Activated CD4-positive, alpha-beta memory T cell treated with anti-CD3 and anti-CD28 coated beads, Interleukin-2, amount 10 ng/mL, durations not matched to agents 7 days and 5 days (primary cell): ENCODE measurements around the gene SAMHD1. TPM values are rescaled to one million over a fixed set of nuclear protein-coding genes. Genes with fewer than 3 reads are reported as not detected.

Source experiments
- CTCF ChIA-PET: fragments of 350-600 bp; sonication (Branson Sonifier 250); formaldehyde crosslinking; loops from one replicate; lab custom pipeline; 2021; ENCODE audit warnings: antibody characterized with exemption, inconsistent platforms; lab: Charles Lee
- POLR2A ChIA-PET: fragments of 350-600 bp; sonication (Branson Sonifier 250); formaldehyde crosslinking; loops from one replicate; lab custom pipeline; 2021; ENCODE audit warnings: antibody characterized with exemption; lab: Charles Lee
- DNase-seq: peaks from one replicate; pipeline ENCODE4 v3.0.0-alpha.2; 2020
- H3K27ac Mint-ChIP-seq: one replicate; pipeline ENCODE4 v1.8.0; 2021; ENCODE audit warnings: mild to moderate bottlenecking, mixed read lengths
- H3K27me3 Mint-ChIP-seq: one replicate; pipeline ENCODE4 v1.8.0; 2021; ENCODE audit warnings: mixed read lengths
- H3K36me3 Mint-ChIP-seq: one replicate; pipeline ENCODE4 v1.8.0; 2021; ENCODE audit warnings: low read depth, mixed read lengths
- H3K4me1 Mint-ChIP-seq: one replicate; pipeline ENCODE4 v1.8.0; 2021; ENCODE audit warnings: mixed read lengths
- H3K4me3 Mint-ChIP-seq: one replicate; pipeline ENCODE4 v1.8.0; 2021; ENCODE audit warnings: mild to moderate bottlenecking, mixed read lengths
- H3K9me3 Mint-ChIP-seq: one replicate; pipeline ENCODE4 v1.8.0; 2021; ENCODE audit warnings: mixed read lengths
- total RNA-seq, 2 experiments: library from RNA; stranded (reverse); gene quantifications; one replicate each; pipeline ENCODE4 v1.2.3, GENCODE V29; 2021

SAMHD1 gene
- total RNA-seq, 2 experiments from 2014 or later, result 272 TPM

- peaks cover 87% of the 10 kb centered on the region for H3K36me3 Mint-ChIP-seq
- H3K9me3 Mint-ChIP-seq, result no peaks in the 10 kb centered on the region
- no peaks in the 10 kb centered on the region for H3K27me3 Mint-ChIP-seq
- CTCF ChIA-PET, result interaction anchor here (0.8 kb wide), 1 partner anchor 8 kb away, joined by 3 read pairs; no protein-coding TSS in a partner anchor
- POLR2A ChIA-PET, result interaction anchor here (0.9 kb wide), 1 partner anchor 42 kb away, joined by 3 read pairs; no protein-coding TSS in a partner anchor
- H3K4me1 Mint-ChIP-seq, result peaks cover 10% of the 10 kb centered on the region
- DNase-seq, result no peak
- H3K27ac Mint-ChIP-seq, result peak overlapping the region; percentile 60
- H3K4me3 Mint-ChIP-seq, result no peak overlapping the region
Observed at GRCh38 chr20:36895036-36895435, 56.5 kb downstream of the SAMHD1 start.

GRCh38 chr20:36893801-36894200 lies 57.7 kb downstream of the SAMHD1 start:
- H3K27ac Mint-ChIP-seq, result no peak overlapping the region

GRCh38 chr20:36891211-36891610 lies 60.3 kb downstream of the SAMHD1 start:
- CTCF ChIA-PET, result no interaction called here
- peaks cover 73% of the 10 kb centered on the region for H3K36me3 Mint-ChIP-seq
- no peak overlapping the region for H3K27ac Mint-ChIP-seq
- peaks cover 14% of the 10 kb centered on the region for H3K4me1 Mint-ChIP-seq
- no peak for DNase-seq
- no peaks in the 10 kb centered on the region for H3K27me3 Mint-ChIP-seq
- H3K9me3 Mint-ChIP-seq, result no peaks in the 10 kb centered on the region
- POLR2A ChIA-PET, result no interaction called here
- no peak overlapping the region for H3K4me3 Mint-ChIP-seq

More at GRCh38 chr20:36893801-36894200, 57.7 kb downstream of the SAMHD1 start:
- ChIA-PET CTCF (interaction anchor here (1.3 kb wide), 1 partner anchor 25 kb away, joined by 4 read pairs; no protein-coding TSS in a partner anchor), POLR2A (interaction anchor here (1.5 kb wide), 1 partner anchor 15 kb away, joined by 5 read pairs; no protein-coding TSS in a partner anchor)
- Mint-ChIP-seq H3K9me3 (no peaks in the 10 kb centered on the region), H3K4me3 (no peak overlapping the region), H3K27me3 (no peaks in the 10 kb centered on the region), H3K36me3 (peaks cover 85% of the 10 kb centered on the region), H3K4me1 (peaks cover 9% of the 10 kb centered on the region)
- no peak for DNase-seq

- Mint-ChIP-seq H3K27me3 (no peaks in the 10 kb centered on the region), H3K27ac (no peak overlapping the region), H3K4me1 (peaks cover 14% of the 10 kb centered on the region), H3K4me3 (no peak overlapping the region), H3K9me3 (no peaks in the 10 kb centered on the region), H3K36me3 (peaks cover 67% of the 10 kb centered on the region)
- POLR2A ChIA-PET, result no interaction called here
- CTCF ChIA-PET, result interaction anchor here (0.6 kb wide), 2 partner anchors 111 to 278 kb away, joined by 3 read pairs; no protein-coding TSS in a partner anchor
- DNase-seq, result no peak
Observed at GRCh38 chr20:36890586-36890985, 60.9 kb downstream of the SAMHD1 start.

GRCh38 chr20:36888880-36889516 lies 62.5 kb downstream of the SAMHD1 start:
- Mint-ChIP-seq H3K9me3 (no peaks in the 10 kb centered on the region), H3K27me3 (no peaks in the 10 kb centered on the region), H3K36me3 (peaks cover 57% of the 10 kb centered on the region), H3K4me1 (peaks cover 11% of the 10 kb centered on the region), H3K27ac (no peak overlapping the region), H3K4me3 (no peak overlapping the region)
- ChIA-PET POLR2A (interaction anchor here (0.6 to 1.2 kb wide), 4 partner anchors 8 to 31 kb away, joined by 3 read pairs; no protein-coding TSS in a partner anchor), CTCF (interaction anchor here (0.7 to 1.3 kb wide), 4 partner anchors 13 to 222 kb away, joined by 3 to 4 read pairs (median 3); a partner anchor contains a TSS)
- DNase-seq, result no peak

GRCh38 chr20:36887752-36888090 lies 63.8 kb downstream of the SAMHD1 start:
- Mint-ChIP-seq H3K27me3 (no peaks in the 10 kb centered on the region), H3K9me3 (no peaks in the 10 kb centered on the region), H3K4me1 (peaks cover 11% of the 10 kb centered on the region), H3K36me3 (peaks cover 44% of the 10 kb centered on the region), H3K27ac (no peak overlapping the region), H3K4me3 (no peak overlapping the region)
- ChIA-PET CTCF (interaction anchor here (0.6 to 2.1 kb wide), 2 partner anchors 114 to 1504 kb away, joined by 3 to 4 read pairs; partner anchors contain the start of gene DSN1), POLR2A (interaction anchor here (0.8 to 1.2 kb wide), 2 partner anchors 9 to 114 kb away, joined by 3 read pairs; partner anchors contain the start of gene DSN1)
- DNase-seq, result no peak

GRCh38 chr20:36886859-36887751 lies 64.4 kb downstream of the SAMHD1 start:
- POLR2A ChIA-PET, result interaction anchor here (0.8 kb wide), 1 partner anchor 114 kb away, joined by 3 read pairs; the partner anchor contains the start of gene DSN1
- H3K36me3 Mint-ChIP-seq, result peaks cover 38% of the 10 kb centered on the region
- H3K27ac Mint-ChIP-seq, result no peak overlapping the region

GRCh38 chr20:36885356-36885755 lies 66.2 kb downstream of the SAMHD1 start:
- no peak overlapping the region for H3K27ac Mint-ChIP-seq
- no peaks in the 10 kb centered on the region for H3K9me3 Mint-ChIP-seq
- H3K27me3 Mint-ChIP-seq, result no peaks in the 10 kb centered on the region
- ChIA-PET POLR2A (no interaction called here), CTCF (no interaction called here)
- no peak overlapping the region for H3K4me3 Mint-ChIP-seq
- no peak for DNase-seq
- peaks cover 25% of the 10 kb centered on the region for H3K36me3 Mint-ChIP-seq
- peaks cover 14% of the 10 kb centered on the region for H3K4me1 Mint-ChIP-seq

More at GRCh38 chr20:36886859-36887751, 64.4 kb downstream of the SAMHD1 start:
- Mint-ChIP-seq H3K9me3 (no peaks in the 10 kb centered on the region), H3K4me1 (peaks cover 11% of the 10 kb centered on the region), H3K4me3 (no peak overlapping the region), H3K27me3 (no peaks in the 10 kb centered on the region)
- DNase-seq, result peak; percentile 82
- CTCF ChIA-PET, result interaction anchor here (0.5 to 2.1 kb wide), 12 partner anchors 8 to 1503 kb away, joined by 3 to 8 read pairs (median 3); partner anchors contain the start of genes DSN1 and SLA2

- Mint-ChIP-seq H3K27me3 (no peaks in the 10 kb centered on the region), H3K4me1 (peaks cover 14% of the 10 kb centered on the region), H3K4me3 (no peak overlapping the region), H3K27ac (no peak overlapping the region), H3K9me3 (no peaks in the 10 kb centered on the region), H3K36me3 (peaks cover 13% of the 10 kb centered on the region)
- no peak for DNase-seq
- CTCF ChIA-PET, result interaction anchor here (1.6 to 1.7 kb wide), 2 partner anchors 76 to 91 kb away, joined by 3 to 4 read pairs; no protein-coding TSS in a partner anchor
- POLR2A ChIA-PET, result no interaction called here
Observed at GRCh38 chr20:36883977-36884535, 67.5 kb downstream of the SAMHD1 start.

- H3K9me3 Mint-ChIP-seq, result no peaks in the 10 kb centered on the region
- DNase-seq, result no peak
- CTCF ChIA-PET, result interaction anchor here (0.6 to 1.7 kb wide), 4 partner anchors 9 to 105 kb away, joined by 3 to 6 read pairs (median 3); a partner anchor contains a TSS
- H3K36me3 Mint-ChIP-seq, result peaks cover 4% of the 10 kb centered on the region
- peaks cover 5% of the 10 kb centered on the region for H3K4me1 Mint-ChIP-seq
- H3K27me3 Mint-ChIP-seq, result no peaks in the 10 kb centered on the region
- H3K4me3 Mint-ChIP-seq, result no peak overlapping the region
- POLR2A ChIA-PET, result interaction anchor here (0.5 to 1.6 kb wide), 3 partner anchors 13 to 197 kb away, joined by 3 read pairs; no protein-coding TSS in a partner anchor
- H3K27ac Mint-ChIP-seq, result no peak overlapping the region
Observed at GRCh38 chr20:36881888-36882287, 69.6 kb downstream of the SAMHD1 start.

- ChIA-PET CTCF (interaction anchor here (0.8 kb wide), 1 partner anchor 9 kb away, joined by 3 read pairs; no protein-coding TSS in a partner anchor), POLR2A (interaction anchor here (0.5 to 1.6 kb wide), 2 partner anchors 13 to 56 kb away, joined by 3 read pairs; no protein-coding TSS in a partner anchor)
- Mint-ChIP-seq H3K27me3 (no peaks in the 10 kb centered on the region), H3K36me3 (no peaks in the 10 kb centered on the region), H3K9me3 (no peaks in the 10 kb centered on the region), H3K4me1 (peaks cover 3% of the 10 kb centered on the region), H3K27ac (no peak overlapping the region), H3K4me3 (no peak overlapping the region)
- no peak for DNase-seq
Observed at GRCh38 chr20:36881331-36881730, 70.2 kb downstream of the SAMHD1 start.

GRCh38 chr20:36880741-36881250 lies 70.7 kb downstream of the SAMHD1 start:
- Mint-ChIP-seq H3K36me3 (no peaks in the 10 kb centered on the region), H3K27me3 (no peaks in the 10 kb centered on the region), H3K4me1 (peaks cover 3% of the 10 kb centered on the region), H3K9me3 (no peaks in the 10 kb centered on the region), H3K4me3 (no peak overlapping the region), H3K27ac (no peak overlapping the region)
- CTCF ChIA-PET, result interaction anchor here (1.4 kb wide), 1 partner anchor 72 kb away, joined by 3 read pairs; no protein-coding TSS in a partner anchor
- POLR2A ChIA-PET, result no interaction called here
- no peak for DNase-seq
